Measurements from ENCODE around the gene UPK3BL2. TPM values are rescaled to one million over a fixed set of nuclear protein-coding genes. Genes with fewer than 3 reads are reported as not detected.
"Not testable (repeated sequence)": the region's sequence is repeated elsewhere in the genome, so short reads cannot be mapped to it uniquely, and the experiment has no call there.

Gene UPK3BL2
- total and polyA plus RNA-seq, 2 of the 4 experiments (the other 2 are of a cell fraction) = 0.18 to 5.7 TPM

DNA sequence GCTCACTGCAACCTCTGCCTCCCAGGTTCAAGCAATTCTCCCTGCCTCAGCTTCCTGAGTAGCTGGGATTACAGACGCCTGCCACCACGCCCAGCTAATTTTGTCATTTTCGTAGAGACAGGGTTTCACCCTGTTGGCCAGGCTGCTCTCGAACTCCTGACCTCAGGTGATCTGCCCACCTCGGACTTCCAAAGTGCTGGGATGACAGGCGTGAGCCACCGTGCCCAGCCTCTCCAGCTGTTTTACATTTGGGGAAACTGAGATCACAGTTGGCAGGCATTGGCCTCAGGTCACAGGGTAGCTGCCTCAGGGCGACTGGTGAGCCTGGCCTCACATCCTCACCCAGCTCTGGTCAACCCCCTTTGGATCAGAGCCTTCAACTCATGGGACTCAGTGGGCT, 32.9 kb downstream of the UPK3BL2 start:
- H3K56ac ChIP-seq (ENCODE audit: extremely low read depth, insufficient read depth, low read length); H2AFZ ChIP-seq (replicated peaks; ENCODE audit: low read length, poor library complexity); H4K5ac ChIP-seq (ENCODE audit: low read depth, low read length); H3K18ac ChIP-seq (ENCODE audit: low read depth, low read length); H4K8ac ChIP-seq (ENCODE audit: low read depth in 2 of 2, low read length in 2 of 2); H3K9me3 ChIP-seq (ENCODE audit: control insufficient read depth, insufficient read depth, low read length); DNase-seq; H2BK15ac ChIP-seq (ENCODE audit: low read depth, low read length); H3K14ac ChIP-seq (replicated peaks; ENCODE audit: low read depth, low read length); H2BK20ac ChIP-seq (ENCODE audit: low read depth, low read length); H2AK9ac ChIP-seq (replicated peaks; ENCODE audit: low read depth, low read length, poor library complexity); H3K4me3 ChIP-seq (ENCODE audit: insufficient read depth, low read depth, low read length); H3K23ac ChIP-seq (ENCODE audit: low read depth, low read length); H3K79me1 ChIP-seq (ENCODE audit: low read depth in 1 of 2, low read length in 2 of 2); H3K4ac ChIP-seq (ENCODE audit: low read depth, low read length); intact Hi-C loops (cut with micrococcal nuclease); H3K4me1 ChIP-seq (ENCODE audit: control insufficient read depth, insufficient read depth, low read length); H3K9me1 ChIP-seq (ENCODE audit: insufficient read depth, low read length); H4K20me1 ChIP-seq (ENCODE audit: insufficient read depth, low read length); H3K9ac ChIP-seq (ENCODE audit: low read depth, low read length); H4K91ac ChIP-seq (ENCODE audit: insufficient read depth, low read depth, low read length); H2BK120ac ChIP-seq (ENCODE audit: low read depth, low read length); BruUV-seq (replicated peaks); POLR2A ChIA-PET (ENCODE audit: unreplicated experiment); CTCF ChIA-PET; dilution Hi-C loops (cut with HindIII; ENCODE audit: low sequenced_read_pairs, unreplicated experiment); H3K27me3 ChIP-seq (ENCODE audit: control insufficient read depth, insufficient read depth, low read length); H2BK5ac ChIP-seq (ENCODE audit: low read depth, low read length, poor library complexity, severe bottlenecking); H2AK5ac ChIP-seq (ENCODE audit: low read depth, low read length); H3K4me2 ChIP-seq (ENCODE audit: low read depth, low read length); H3K27ac ChIP-seq (ENCODE audit: insufficient read depth, low read length); H3K36me3 ChIP-seq (ENCODE audit: control insufficient read depth, insufficient read depth, low read length); in situ Hi-C loops (cut with MboI; ENCODE audit: low sequenced_read_pairs); ATAC-seq (ENCODE audit: low read depth): not testable (repeated sequence)
- WGBS, 2 experiments (ENCODE audit: extremely low coverage in 2 of 2, insufficient read length in 1 of 2) = no CpG with 5 or more reads among the region's 8 CpGs

- H3K9me3 ChIP-seq (ENCODE audit: control insufficient read depth, insufficient read depth, low read length); H3K18ac ChIP-seq (ENCODE audit: low read depth, low read length): not testable (repeated sequence)
Observed at GRCh38 chr7:102507410-102508088, 35.9 kb downstream of the UPK3BL2 start.

More at GRCh38 chr7:102507410-102508088, 35.9 kb downstream of the UPK3BL2 start:
- CTCF ChIA-PET; H3K4me2 ChIP-seq (ENCODE audit: low read depth, low read length); H2BK15ac ChIP-seq (ENCODE audit: low read depth, low read length); in situ Hi-C loops (cut with MboI; ENCODE audit: low sequenced_read_pairs); H4K8ac ChIP-seq (ENCODE audit: low read depth in 2 of 2, low read length in 2 of 2); H3K56ac ChIP-seq (ENCODE audit: extremely low read depth, insufficient read depth, low read length); H3K4me3 ChIP-seq (ENCODE audit: insufficient read depth, low read depth, low read length); H2AK9ac ChIP-seq (replicated peaks; ENCODE audit: low read depth, low read length, poor library complexity); H2AK5ac ChIP-seq (ENCODE audit: low read depth, low read length); H2AFZ ChIP-seq (replicated peaks; ENCODE audit: low read length, poor library complexity); H3K9ac ChIP-seq (ENCODE audit: low read depth, low read length); H3K4me1 ChIP-seq (ENCODE audit: control insufficient read depth, insufficient read depth, low read length); H4K20me1 ChIP-seq (ENCODE audit: insufficient read depth, low read length); H3K9me1 ChIP-seq (ENCODE audit: insufficient read depth, low read length); H2BK20ac ChIP-seq (ENCODE audit: low read depth, low read length); POLR2A ChIA-PET (ENCODE audit: unreplicated experiment); H3K14ac ChIP-seq (replicated peaks; ENCODE audit: low read depth, low read length); H4K91ac ChIP-seq (ENCODE audit: insufficient read depth, low read depth, low read length); H3K27me3 ChIP-seq (ENCODE audit: control insufficient read depth, insufficient read depth, low read length); H3K23ac ChIP-seq (ENCODE audit: low read depth, low read length); H3K79me1 ChIP-seq (ENCODE audit: low read depth in 1 of 2, low read length in 2 of 2); H3K4ac ChIP-seq (ENCODE audit: low read depth, low read length); BruUV-seq (replicated peaks); dilution Hi-C loops (cut with HindIII; ENCODE audit: low sequenced_read_pairs, unreplicated experiment); H3K27ac ChIP-seq (ENCODE audit: insufficient read depth, low read length); intact Hi-C loops (cut with micrococcal nuclease); H2BK120ac ChIP-seq (ENCODE audit: low read depth, low read length); H2BK5ac ChIP-seq (ENCODE audit: low read depth, low read length, poor library complexity, severe bottlenecking); DNase-seq; H4K5ac ChIP-seq (ENCODE audit: low read depth, low read length); H3K36me3 ChIP-seq (ENCODE audit: control insufficient read depth, insufficient read depth, low read length); ATAC-seq (ENCODE audit: low read depth): not testable (repeated sequence)
- WGBS, 2 experiments (ENCODE audit: extremely low coverage in 2 of 2, insufficient read length in 1 of 2) = no CpG with 5 or more reads among the region's 8 CpGs
